DND-41 (cell line): ENCODE data around the gene GGT5.
"Not testable (repeated sequence)": the region's sequence is repeated elsewhere in the genome, so short reads cannot be mapped to it uniquely, and the experiment has no call there.

ENCODE experiments used
- ATAC-seq: fragments of 200-7000 bp; cut with Tn5 transposase; 3 replicates; pipeline ENCODE4 v1.9.1; 2021; ENCODE audit warnings: low read depth; ENCODE audit not compliant: insufficient read depth
- DNase-seq: peaks from one replicate; pipeline ENCODE4 v3.0.0-alpha.2; 2020
- H2AFZ ChIP-seq: 2 replicates; pipeline ENCODE4 v1.6.0; 2012; ENCODE audit warnings: low read depth, low read length
- H3K27ac ChIP-seq: 2 replicates; pipeline ENCODE4 v1.5.1; 2012; ENCODE audit warnings: low read length, inconsistent platforms
- H3K27me3 ChIP-seq: fragments of 200-600 bp; sonication (generic); 2 replicates; pipeline ENCODE4 v1.6.0; 2012; ENCODE audit warnings: low read length, mild to moderate bottlenecking, inconsistent platforms; ENCODE audit not compliant: insufficient read depth, poor library complexity
- H3K36me3 ChIP-seq: 2 replicates; pipeline ENCODE4 v1.5.1; 2012; ENCODE audit warnings: low read length, inconsistent platforms; ENCODE audit not compliant: insufficient read depth
- H3K4me1 ChIP-seq: 2 replicates; pipeline ENCODE4 v1.5.1; 2012; ENCODE audit warnings: mild to moderate bottlenecking, low read length; ENCODE audit not compliant: insufficient read depth
- H3K4me2 ChIP-seq: 2 replicates; pipeline ENCODE4 v1.6.0; 2012; ENCODE audit warnings: mild to moderate bottlenecking, moderate library complexity, low read length, inconsistent platforms; ENCODE audit not compliant: insufficient read depth
- H3K4me3 ChIP-seq, 2 experiments: fragments of 200-600 bp in 1 of 2; shearing (Covaris generic) in 1 of 2; 2 replicates each; pipeline ENCODE4 v1.5.1; 2012 to 2016; ENCODE audit warnings: inconsistent platforms in 2 of 2, low read length in 2 of 2, mild to moderate bottlenecking in 2 of 2, low read depth in 1 of 2, moderate library complexity in 1 of 2
- H3K79me2 ChIP-seq: 2 replicates; pipeline ENCODE4 v1.6.0; 2012; ENCODE audit warnings: low read length, inconsistent platforms; ENCODE audit not compliant: insufficient read depth
- H3K9ac ChIP-seq: 2 replicates; pipeline ENCODE4 v1.6.0; 2012; ENCODE audit warnings: low read depth, mild to moderate bottlenecking, inconsistent platforms, low read length, moderate library complexity
- H3K9me3 ChIP-seq: 2 replicates; pipeline ENCODE4 v1.5.1; 2012; ENCODE audit warnings: low read length, moderate library complexity, mild to moderate bottlenecking, inconsistent platforms; ENCODE audit not compliant: insufficient read depth, severe bottlenecking
- H4K20me1 ChIP-seq: 2 replicates; pipeline ENCODE4 v1.6.0; 2012; ENCODE audit warnings: low read length; ENCODE audit not compliant: insufficient read depth
- CTCF ChIP-seq: IDR thresholded peaks from 2 replicates; pipeline ENCODE4 v1.5.1; 2012; ENCODE audit warnings: borderline replicate concordance, low read length, moderate library complexity, mild to moderate bottlenecking; ENCODE audit not compliant: poor library complexity, severe bottlenecking; ENCODE audit errors: extremely low read depth
- EZH2 ChIP-seq: IDR thresholded peaks from 3 replicates; pipeline ENCODE4 v1.6.1; 2012; ENCODE audit warnings: borderline replicate concordance, low read depth, mild to moderate bottlenecking, moderate library complexity, low read length, inconsistent platforms; ENCODE audit not compliant: severe bottlenecking

Gene GGT5

GRCh38 chr22:24285245-24285644 is 40.4 kb upstream of the GGT5 start:
- Histone ChIP-seq H4K20me1 (peaks cover 52% of the 10 kb centered on the region), H3K9me3 (no peaks in the 10 kb centered on the region), H3K9ac (no peak overlapping the region), H3K79me2 (peaks cover 91% of the 10 kb centered on the region), H3K27ac (0 out of 2 replicates have a peak overlapping the region, but pooled peaks have one; percentile 8), H3K4me1 (peaks cover 32% of the 10 kb centered on the region), H3K36me3 (no peaks in the 10 kb centered on the region), H3K4me2 (peak overlapping the region; percentile 24; the same call in 1 of the 2 replicates), H2AFZ (no peak overlapping the region), H3K4me3 (no peak overlapping the region), H3K27me3 (no peaks in the 10 kb centered on the region)
- DNase-seq (no peak), ATAC-seq (peak; percentile 83)
- TF ChIP-seq CTCF = no peak
- no peak for TF ChIP-seq EZH2

- peaks cover 47% of the 10 kb centered on the region for H4K20me1 ChIP-seq
- peaks cover 88% of the 10 kb centered on the region for H3K79me2 ChIP-seq
- no peak overlapping the region for H3K4me3 ChIP-seq
- no peaks in the 10 kb centered on the region for H3K9me3 ChIP-seq
- no peak overlapping the region for H2AFZ ChIP-seq
- no peak overlapping the region for H3K27ac ChIP-seq
- ATAC-seq (peak; percentile 80), DNase-seq (no peak)
- H3K27me3 ChIP-seq = no peaks in the 10 kb centered on the region
- peaks cover 32% of the 10 kb centered on the region for H3K4me1 ChIP-seq
- H3K36me3 ChIP-seq = peaks cover under 1% of the 10 kb centered on the region; the same call in 1 of the 2 replicates
- H3K4me2 ChIP-seq = peak overlapping the region; percentile 24; the same call in 1 of the 2 replicates
- TF ChIP-seq EZH2 (no peak), CTCF (no peak)
- no peak overlapping the region for H3K9ac ChIP-seq
These were observed 39.9 kb upstream of the GGT5 start for GRCh38 chr22:24284747-24285203.

- Histone ChIP-seq H3K9me3 (no peaks in the 10 kb centered on the region), H3K4me2 (no peak overlapping the region), H3K36me3 (peaks cover 8% of the 10 kb centered on the region; the same call in 1 of the 2 replicates), H3K4me3 (no peak overlapping the region), H3K9ac (no peak overlapping the region), H3K4me1 (peaks cover 32% of the 10 kb centered on the region), H3K79me2 (peaks cover 83% of the 10 kb centered on the region), H3K27me3 (no peaks in the 10 kb centered on the region), H3K27ac (no peak overlapping the region), H4K20me1 (peaks cover 41% of the 10 kb centered on the region), H2AFZ (no peak overlapping the region)
- TF ChIP-seq EZH2 (no peak), CTCF (no peak)
- no peak for ATAC-seq
- DNase-seq = no peak
These were observed 37.5 kb upstream of the GGT5 start for GRCh38 chr22:24282401-24282800.

GRCh38 chr22:24280363-24280762 is 35.5 kb upstream of the GGT5 start:
- not testable (repeated sequence) for H2AFZ ChIP-seq, H3K9me3 ChIP-seq, H3K4me2 ChIP-seq, H3K9ac ChIP-seq, ATAC-seq, H3K36me3 ChIP-seq, DNase-seq, H3K4me3 ChIP-seq, H3K27ac ChIP-seq, H3K27me3 ChIP-seq
- Histone ChIP-seq H3K79me2 (peaks cover 80% of the 10 kb centered on the region), H4K20me1 (peaks cover 24% of the 10 kb centered on the region; the same call in 1 of the 2 replicates), H3K4me1 (peaks cover 24% of the 10 kb centered on the region)
